ENCODE measurements around the gene URB2. TPM values are rescaled to one million over a fixed set of nuclear protein-coding genes. Genes with fewer than 3 reads are reported as not detected.

URB2 gene
- total and polyA plus RNA-seq, 2 of the 13 experiments (the other 11 are each of a cell fraction or from before 2014, with no cell fraction given): 4.0 to 17.6 TPM

- TF ChIP-seq HMGXB3 (CRISPR knock-in tag; IDR thresholded peaks at IDR 0.05; ENCODE audit: borderline replicate concordance): no peak
- TF ChIP-seq ZBTB49 (CRISPR knock-in tag; IDR thresholded peaks at IDR 0.05; ENCODE audit: borderline replicate concordance): no peak
- no peak for TF ChIP-seq ZNF530 (CRISPR knock-in tag; IDR thresholded peaks at IDR 0.05; ENCODE audit: low read depth)
- TF ChIP-seq MAX (IDR thresholded peaks at IDR 0.05): peak; percentile 99
- TF ChIP-seq USF2 (IDR thresholded peaks at IDR 0.05; ENCODE audit: low read depth, low read length): peak; percentile 54; the same call in 1 of the 2 replicates
- TF ChIP-seq USF2 (CRISPR knock-in tag; IDR thresholded peaks at IDR 0.05; ENCODE audit: borderline replicate concordance): peak; percentile 31; the same call in 1 of the 2 replicates
- 0 out of 2 replicates have a peak, but pooled peaks have one; percentile 44 for TF ChIP-seq ZBTB42 (CRISPR knock-in tag; IDR thresholded peaks at IDR 0.05)
- no peak for TF ChIP-seq SETDB1 (CRISPR knock-in tag; IDR thresholded peaks at IDR 0.05; ENCODE audit: borderline replicate concordance)
- no peak; the same call in 1 of the 2 replicates for TF ChIP-seq ELF1 (CRISPR knock-in tag; IDR thresholded peaks at IDR 0.05)
- TF ChIP-seq ARID4A (CRISPR knock-in tag; IDR thresholded peaks at IDR 0.05; ENCODE audit: borderline replicate concordance): peak; percentile 99
- 0 out of 2 replicates have a peak, but pooled peaks have one; percentile 15 for TF ChIP-seq ZNF672 (CRISPR knock-in tag; IDR thresholded peaks at IDR 0.05)
- no peak for TF ChIP-seq CCAR2 (optimal IDR thresholded peaks at IDR 0.05; ENCODE audit: low read depth, low read length)
- TF ChIP-seq NFE2 (CRISPR knock-in tag; IDR thresholded peaks at IDR 0.05): no peak
- peak; percentile 82 for TF ChIP-seq THAP11 (CRISPR knock-in tag; IDR thresholded peaks at IDR 0.05)
These were observed at the start of gene URB2, which contains the start of gene TAF5L (continued) for GRCh38 chr1:229625915-229626831.
